Measurements from ENCODE around the gene KIAA1958.

The KIAA1958 gene

GRCh38 chr9:112615584-112616266, 129.1 kb downstream of the KIAA1958 start:
- DNase-seq: no peak

GRCh38 chr9:112617371-112617770, 130.7 kb downstream of the KIAA1958 start:
- DNase-seq: no peak

- no peak for DNase-seq
These were observed 131.9 kb downstream of the KIAA1958 start for GRCh38 chr9:112618385-112619009.

- no peak for DNase-seq
These were observed 133.8 kb downstream of the KIAA1958 start for GRCh38 chr9:112620388-112620787.

GRCh38 chr9:112621018-112621655, 134.5 kb downstream of the KIAA1958 start:
- DNase-seq: no peak

GRCh38 chr9:112623198-112623597, 136.6 kb downstream of the KIAA1958 start:
- no peak for DNase-seq

GRCh38 chr9:112624711-112625707, 138.4 kb downstream of the KIAA1958 start:
- no peak for DNase-seq

GRCh38 chr9:112629671-112630485, 143.3 kb downstream of the KIAA1958 start:
- peak in 1 of 2 experiments; percentile 15 for DNase-seq

GRCh38 chr9:112631313-112632070, 144.9 kb downstream of the KIAA1958 start:
- DNase-seq: no peak

GRCh38 chr9:112640311-112640710, 153.7 kb downstream of the KIAA1958 start:
- no peak for DNase-seq

GRCh38 chr9:112642126-112642525, 155.5 kb downstream of the KIAA1958 start:
- DNase-seq: no peak

- DNase-seq: no peak
These were observed 161.0 kb downstream of the KIAA1958 start for GRCh38 chr9:112647596-112647995.

- DNase-seq: no peak
These were observed 162.0 kb downstream of the KIAA1958 start for GRCh38 chr9:112648624-112649023.

GRCh38 chr9:112654282-112654681, 167.7 kb downstream of the KIAA1958 start:
- no peak for DNase-seq

GRCh38 chr9:112655668-112656067, 169.0 kb downstream of the KIAA1958 start:
- DNase-seq: no peak

GRCh38 chr9:112659906-112660305, 173.3 kb downstream of the KIAA1958 start:
- no peak for DNase-seq

- no peak for DNase-seq
These were observed 177.1 kb downstream of the KIAA1958 start for GRCh38 chr9:112663681-112664080.

GRCh38 chr9:112664531-112664930, 177.9 kb downstream of the KIAA1958 start:
- no peak for DNase-seq

- DNase-seq: no peak
These were observed 178.7 kb downstream of the KIAA1958 start for GRCh38 chr9:112665347-112665746.

GRCh38 chr9:112669326-112669725, 182.7 kb downstream of the KIAA1958 start:
- DNase-seq: no peak

- DNase-seq: no peak
These were observed 184.5 kb downstream of the KIAA1958 start for GRCh38 chr9:112670991-112671625.
